HepG2 (cell line): Measurements from ENCODE around the gene UNC5CL.

Experiments used
- CBX5 ChIP-seq: sonication (generic); formaldehyde crosslinking; IDR thresholded peaks from 2 replicates; pipeline ENCODE4 v1.4.0; 2020; ENCODE audit warnings: missing genetic modification reagents, borderline replicate concordance
- SRF ChIP-seq: IDR thresholded peaks from 2 replicates; pipeline ENCODE4 v1.6.1; 2011; ENCODE audit warnings: mild to moderate bottlenecking, low read depth, low read length, moderate library complexity
- TF ChIP-seq, protein P1 (sequence below): sonication (generic); formaldehyde crosslinking; IDR thresholded peaks from 2 replicates; pipeline ENCODE4 v1.5.0; 2020; ENCODE audit warnings: mild to moderate bottlenecking, missing genetic modification reagents, moderate library complexity
- TF ChIP-seq, protein P2 (sequence below), 2 experiments: IDR thresholded peaks; 2 replicates each; pipeline ENCODE4 v1.6.1; 2011 to 2012; ENCODE audit warnings: low read length in 2 of 2, borderline replicate concordance in 1 of 2, low read depth in 1 of 2, mild to moderate bottlenecking in 1 of 2, moderate library complexity in 1 of 2

DNA sequence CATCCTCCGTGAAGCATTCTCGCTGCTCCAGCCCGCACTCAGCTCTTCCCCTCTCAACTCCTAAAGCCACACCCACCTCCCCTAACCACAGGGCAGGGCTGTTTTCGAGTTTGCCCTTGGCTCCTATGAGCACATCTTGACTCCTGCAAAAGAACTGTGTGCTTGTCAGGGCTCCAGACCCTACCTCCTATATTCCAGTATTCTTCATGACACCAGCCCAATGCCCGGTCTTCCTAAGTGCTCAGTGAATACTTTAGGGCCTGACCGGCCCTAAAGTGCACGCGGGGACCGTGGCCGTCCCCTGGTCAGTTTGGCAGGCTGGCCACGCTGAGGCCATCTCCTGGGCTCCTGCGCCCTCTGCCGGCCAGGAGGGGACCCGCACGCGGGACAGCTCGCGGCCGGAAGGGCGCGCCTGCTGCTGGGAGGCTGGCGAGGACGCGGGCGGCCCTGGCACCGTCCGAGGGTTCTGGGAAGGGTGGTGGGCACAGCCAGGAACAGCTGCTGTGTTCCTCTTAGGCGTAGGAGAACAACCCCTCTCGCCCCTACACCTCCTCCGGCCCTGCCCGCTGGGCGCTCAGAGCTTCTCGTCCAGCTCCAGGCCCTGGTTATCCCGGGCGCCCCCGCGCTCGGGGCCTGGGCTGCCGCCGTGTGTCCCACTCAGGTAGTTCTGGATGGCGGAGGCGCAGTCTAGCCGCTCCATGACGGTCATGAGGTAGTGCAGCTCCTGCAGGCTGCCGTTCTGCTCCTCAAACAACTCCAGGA lies 11.0 kb downstream of the UNC5CL start:
- TF ChIP-seq, protein P1, sequence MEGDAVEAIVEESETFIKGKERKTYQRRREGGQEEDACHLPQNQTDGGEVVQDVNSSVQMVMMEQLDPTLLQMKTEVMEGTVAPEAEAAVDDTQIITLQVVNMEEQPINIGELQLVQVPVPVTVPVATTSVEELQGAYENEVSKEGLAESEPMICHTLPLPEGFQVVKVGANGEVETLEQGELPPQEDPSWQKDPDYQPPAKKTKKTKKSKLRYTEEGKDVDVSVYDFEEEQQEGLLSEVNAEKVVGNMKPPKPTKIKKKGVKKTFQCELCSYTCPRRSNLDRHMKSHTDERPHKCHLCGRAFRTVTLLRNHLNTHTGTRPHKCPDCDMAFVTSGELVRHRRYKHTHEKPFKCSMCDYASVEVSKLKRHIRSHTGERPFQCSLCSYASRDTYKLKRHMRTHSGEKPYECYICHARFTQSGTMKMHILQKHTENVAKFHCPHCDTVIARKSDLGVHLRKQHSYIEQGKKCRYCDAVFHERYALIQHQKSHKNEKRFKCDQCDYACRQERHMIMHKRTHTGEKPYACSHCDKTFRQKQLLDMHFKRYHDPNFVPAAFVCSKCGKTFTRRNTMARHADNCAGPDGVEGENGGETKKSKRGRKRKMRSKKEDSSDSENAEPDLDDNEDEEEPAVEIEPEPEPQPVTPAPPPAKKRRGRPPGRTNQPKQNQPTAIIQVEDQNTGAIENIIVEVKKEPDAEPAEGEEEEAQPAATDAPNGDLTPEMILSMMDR (CRISPR knock-in tag) = peak; percentile 99
- TF ChIP-seq CBX5 (CRISPR knock-in tag) = peak; percentile 50; the same call in 1 of the 2 replicates
- no peak for TF ChIP-seq SRF
- TF ChIP-seq, protein P2, sequence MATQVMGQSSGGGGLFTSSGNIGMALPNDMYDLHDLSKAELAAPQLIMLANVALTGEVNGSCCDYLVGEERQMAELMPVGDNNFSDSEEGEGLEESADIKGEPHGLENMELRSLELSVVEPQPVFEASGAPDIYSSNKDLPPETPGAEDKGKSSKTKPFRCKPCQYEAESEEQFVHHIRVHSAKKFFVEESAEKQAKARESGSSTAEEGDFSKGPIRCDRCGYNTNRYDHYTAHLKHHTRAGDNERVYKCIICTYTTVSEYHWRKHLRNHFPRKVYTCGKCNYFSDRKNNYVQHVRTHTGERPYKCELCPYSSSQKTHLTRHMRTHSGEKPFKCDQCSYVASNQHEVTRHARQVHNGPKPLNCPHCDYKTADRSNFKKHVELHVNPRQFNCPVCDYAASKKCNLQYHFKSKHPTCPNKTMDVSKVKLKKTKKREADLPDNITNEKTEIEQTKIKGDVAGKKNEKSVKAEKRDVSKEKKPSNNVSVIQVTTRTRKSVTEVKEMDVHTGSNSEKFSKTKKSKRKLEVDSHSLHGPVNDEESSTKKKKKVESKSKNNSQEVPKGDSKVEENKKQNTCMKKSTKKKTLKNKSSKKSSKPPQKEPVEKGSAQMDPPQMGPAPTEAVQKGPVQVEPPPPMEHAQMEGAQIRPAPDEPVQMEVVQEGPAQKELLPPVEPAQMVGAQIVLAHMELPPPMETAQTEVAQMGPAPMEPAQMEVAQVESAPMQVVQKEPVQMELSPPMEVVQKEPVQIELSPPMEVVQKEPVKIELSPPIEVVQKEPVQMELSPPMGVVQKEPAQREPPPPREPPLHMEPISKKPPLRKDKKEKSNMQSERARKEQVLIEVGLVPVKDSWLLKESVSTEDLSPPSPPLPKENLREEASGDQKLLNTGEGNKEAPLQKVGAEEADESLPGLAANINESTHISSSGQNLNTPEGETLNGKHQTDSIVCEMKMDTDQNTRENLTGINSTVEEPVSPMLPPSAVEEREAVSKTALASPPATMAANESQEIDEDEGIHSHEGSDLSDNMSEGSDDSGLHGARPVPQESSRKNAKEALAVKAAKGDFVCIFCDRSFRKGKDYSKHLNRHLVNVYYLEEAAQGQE (IDR thresholded peaks at IDR 0.05; ENCODE audit: borderline replicate concordance in 1 of 2, low read depth in 1 of 2, low read length in 2 of 2) = no peak
